ENCODE results near the gene CPXM2. TPM values are rescaled to one million over a fixed set of nuclear protein-coding genes. Genes with fewer than 3 reads are reported as not detected.

The CPXM2 gene
- total RNA-seq, 1 donor from 2014 or later, result 23.6 TPM

GRCh38 chr10:123772645-123773508, 118.7 kb downstream of the CPXM2 start:
- DNase-seq (ENCODE audit: low spot score), result no peak

GRCh38 chr10:123771877-123772644, 119.5 kb downstream of the CPXM2 start:
- no peak for DNase-seq (ENCODE audit: low spot score)

- DNase-seq (ENCODE audit: low spot score), result no peak
These were observed 122.0 kb downstream of the CPXM2 start for GRCh38 chr10:123769647-123770046.

DNA sequence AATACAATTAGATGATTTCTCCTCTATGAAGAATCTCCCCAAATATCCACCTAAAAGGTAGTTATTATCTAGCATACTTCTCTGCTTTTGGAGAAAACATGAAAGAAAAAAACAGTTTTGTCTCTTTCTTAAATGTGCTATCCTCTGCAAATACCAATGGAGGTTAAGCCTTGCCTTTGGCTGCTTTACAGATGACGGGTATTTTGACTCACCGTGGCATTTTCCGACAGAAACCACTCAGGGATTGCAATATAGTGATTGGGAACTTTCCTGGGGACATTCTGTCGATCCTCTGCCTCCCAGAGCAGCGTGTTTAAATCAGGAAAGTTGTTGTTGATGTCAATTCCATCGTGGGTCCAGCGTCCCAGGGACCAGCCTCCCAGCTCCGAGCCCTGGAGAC, 124.8 kb downstream of the CPXM2 start:
- no peak for DNase-seq (ENCODE audit: low spot score)

- no peak for DNase-seq (ENCODE audit: low spot score)
These were observed 125.6 kb downstream of the CPXM2 start for GRCh38 chr10:123766012-123766411.

DNA sequence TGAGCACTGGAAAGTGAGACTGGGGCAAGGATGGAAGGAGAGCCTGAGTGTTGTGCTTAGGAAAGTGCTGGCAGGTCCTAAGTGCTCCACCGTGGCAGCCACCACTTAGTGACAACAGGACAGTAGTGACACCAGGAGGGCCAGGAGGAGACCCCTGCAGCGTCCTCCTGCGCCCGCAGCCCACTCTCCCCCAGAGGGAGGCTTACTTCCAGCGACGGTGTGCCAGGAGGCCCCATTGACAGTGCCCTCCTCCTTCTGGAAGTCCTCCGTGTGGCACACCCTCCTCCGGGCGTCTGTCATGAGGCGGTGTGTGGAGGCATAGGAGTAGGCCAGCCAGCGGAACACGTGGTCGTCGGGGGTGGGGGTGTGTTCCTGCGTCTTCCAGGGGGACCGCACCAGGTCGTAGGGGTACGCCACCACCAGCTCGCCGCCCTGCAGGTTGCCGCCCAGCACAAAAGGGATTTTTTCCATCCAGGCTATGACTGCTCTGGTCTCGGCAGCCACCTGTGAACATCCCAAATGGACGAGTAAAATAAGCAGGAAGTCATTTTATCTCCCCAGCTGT, 129.9 kb downstream of the CPXM2 start:
- no peak for DNase-seq (ENCODE audit: low spot score)

DNA sequence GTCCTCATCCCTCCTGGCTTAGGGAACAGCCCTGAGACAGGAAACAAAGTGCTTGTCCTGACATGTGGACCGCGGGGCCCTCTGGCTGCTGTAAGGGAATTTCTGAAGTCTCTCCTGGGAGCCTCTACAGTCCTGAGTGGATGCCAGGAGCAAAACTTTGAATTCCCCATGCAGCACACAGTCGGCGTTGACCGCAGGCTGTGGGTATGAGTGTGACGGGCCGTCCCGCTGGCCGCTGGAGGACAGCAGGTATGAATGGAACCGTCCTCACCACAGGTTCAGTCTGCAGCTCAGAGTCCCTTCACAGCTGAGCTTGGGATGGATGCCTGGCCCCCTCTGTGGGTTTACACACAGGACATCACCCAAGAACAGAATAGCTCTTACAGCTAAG, 130.6 kb downstream of the CPXM2 start:
- no peak for DNase-seq (ENCODE audit: low spot score)

DNA sequence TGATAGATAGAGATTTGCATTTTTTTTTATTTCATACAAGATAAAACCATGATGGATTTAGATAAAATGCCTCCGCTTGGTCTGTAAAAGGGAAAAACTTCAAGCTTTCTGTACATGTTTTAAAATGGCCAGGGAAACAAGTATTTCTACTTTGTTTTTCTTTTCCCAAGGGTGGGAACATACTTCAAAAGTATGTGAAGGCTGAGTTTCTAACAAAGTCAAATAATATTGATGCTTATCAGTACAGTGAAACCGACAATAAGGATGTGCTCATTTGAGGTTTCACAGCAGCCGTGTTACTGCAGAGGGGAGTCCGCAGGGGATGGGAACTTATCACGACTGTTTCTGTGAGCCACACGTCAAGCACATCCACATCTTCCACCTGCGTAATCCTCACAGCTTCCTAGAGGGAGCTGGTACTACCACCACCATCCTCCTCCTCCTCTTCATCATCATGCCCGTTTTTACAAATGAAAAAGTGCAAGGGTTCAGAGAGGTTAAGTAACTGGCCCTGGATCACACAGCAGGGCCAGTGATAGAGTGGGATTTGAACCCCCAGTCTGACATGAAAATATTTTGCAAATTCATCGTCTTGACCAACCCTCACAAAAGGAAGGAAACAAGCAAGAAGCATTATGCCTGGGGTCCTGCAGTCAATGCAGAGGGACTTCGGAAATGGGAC, 131.1 kb downstream of the CPXM2 start:
- DNase-seq (ENCODE audit: low spot score), result no peak

- DNase-seq (ENCODE audit: low spot score), result no peak
These were observed 132.0 kb downstream of the CPXM2 start for GRCh38 chr10:123759501-123760031.

- no peak for DNase-seq (ENCODE audit: low spot score)
These were observed 132.6 kb downstream of the CPXM2 start for GRCh38 chr10:123759041-123759440.

DNA sequence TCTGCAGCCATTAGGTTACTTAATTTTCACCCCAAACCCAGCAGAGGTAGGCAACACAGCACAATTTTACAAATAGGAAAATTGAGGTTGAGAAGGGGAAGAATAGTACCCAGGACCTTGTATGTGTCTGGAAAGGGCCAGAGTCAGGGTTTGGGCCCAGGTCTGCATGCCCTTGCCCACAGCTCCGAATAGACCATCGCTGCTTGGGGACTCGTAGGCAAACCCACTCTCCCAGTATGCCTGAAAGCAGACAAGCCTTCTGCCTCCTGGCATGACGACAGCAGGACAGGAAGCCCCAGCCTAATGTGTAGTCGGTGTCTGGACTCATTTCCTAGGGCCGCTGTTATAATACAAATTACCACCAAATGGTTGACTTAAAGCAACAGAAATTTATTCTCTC, 133.8 kb downstream of the CPXM2 start:
- DNase-seq (ENCODE audit: low spot score), result no peak

GRCh38 chr10:123755061-123755460, 136.5 kb downstream of the CPXM2 start:
- DNase-seq (ENCODE audit: low spot score), result no peak

- DNase-seq (ENCODE audit: low spot score), result no peak
These were observed 137.5 kb downstream of the CPXM2 start for GRCh38 chr10:123754123-123754522.

DNA sequence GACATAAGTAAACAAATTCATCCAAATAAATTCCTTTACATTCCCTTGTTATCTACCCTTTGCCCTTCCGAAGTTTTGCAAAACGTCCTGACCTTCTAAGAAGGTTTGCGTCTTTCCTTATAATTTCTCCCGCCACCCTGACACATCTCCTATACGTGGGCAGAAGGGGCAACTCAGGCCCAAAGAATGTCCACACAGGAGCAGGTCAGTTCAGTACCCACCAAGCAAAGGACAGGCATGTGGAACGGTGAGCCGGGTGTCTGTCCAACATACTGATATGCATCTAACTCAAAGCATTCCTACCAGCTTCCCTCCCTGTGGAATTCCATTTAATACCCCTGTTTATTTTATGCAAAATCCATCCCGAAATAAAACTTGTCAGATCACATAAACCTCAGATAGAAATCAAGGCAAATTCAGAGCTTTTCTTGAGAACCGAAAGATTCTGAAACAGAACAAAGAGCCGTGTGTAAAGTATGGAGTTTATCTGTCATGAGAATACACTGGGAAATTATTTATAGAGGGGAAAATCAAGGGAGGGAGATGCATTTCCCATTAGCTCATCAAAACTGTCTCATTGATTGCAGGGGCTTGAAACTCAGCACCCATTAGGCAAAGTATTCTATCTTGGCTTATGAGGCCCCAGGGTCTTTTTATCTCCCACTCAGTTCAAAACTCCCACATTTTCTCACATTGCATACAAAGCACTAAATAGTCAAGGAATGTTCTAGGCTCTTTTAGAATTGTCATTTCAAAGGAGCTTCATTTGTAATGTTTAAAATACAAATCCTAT, 140.1 kb downstream of the CPXM2 start:
- DNase-seq (ENCODE audit: low spot score), result no peak

DNA sequence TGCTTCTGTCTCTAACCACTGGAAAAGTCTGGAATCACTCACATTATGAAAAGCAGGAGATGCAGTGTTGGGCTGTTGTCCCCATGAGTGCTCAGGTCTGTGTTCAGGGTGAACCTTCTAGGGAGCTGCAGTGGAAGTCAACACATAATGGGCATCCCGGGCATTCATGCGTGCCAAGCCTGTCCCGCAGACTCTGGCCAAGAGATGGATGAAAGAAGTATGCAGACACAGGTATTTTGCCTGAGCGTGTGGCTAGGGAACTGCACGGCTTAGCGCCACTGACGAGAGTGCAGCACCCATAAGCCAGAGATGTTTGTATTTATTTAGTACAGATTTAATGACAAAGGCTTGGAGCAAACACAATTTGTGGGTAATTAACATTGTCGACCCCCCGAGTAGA, 140.7 kb downstream of the CPXM2 start:
- DNase-seq (ENCODE audit: low spot score), result no peak

GRCh38 chr10:123748711-123749110, 142.9 kb downstream of the CPXM2 start:
- DNase-seq (ENCODE audit: low spot score), result no peak

- DNase-seq (ENCODE audit: low spot score), result no peak
These were observed 144.2 kb downstream of the CPXM2 start for GRCh38 chr10:123747426-123747825.

- no peak for DNase-seq (ENCODE audit: low spot score)
These were observed 144.7 kb downstream of the CPXM2 start for GRCh38 chr10:123746942-123747341.

GRCh38 chr10:123746520-123746919, 145.1 kb downstream of the CPXM2 start:
- DNase-seq (ENCODE audit: low spot score), result no peak

GRCh38 chr10:123746061-123746460, 145.5 kb downstream of the CPXM2 start:
- no peak for DNase-seq (ENCODE audit: low spot score)

GRCh38 chr10:123744224-123744536, 147.4 kb downstream of the CPXM2 start:
- no peak for DNase-seq (ENCODE audit: low spot score)

Data from ureter (tissue), 1 donor.